DMS53 treated with DMSO at 0.1 percent for 48 hours (cell line): ENCODE measurements around the gene NSG1.

Source experiments
- DNase-seq: peaks from one replicate; lab custom pipeline; 2025; ENCODE audit not compliant: unreplicated experiment; lab: John Stamatoyannopoulos, UW

NSG1 gene

DNA sequence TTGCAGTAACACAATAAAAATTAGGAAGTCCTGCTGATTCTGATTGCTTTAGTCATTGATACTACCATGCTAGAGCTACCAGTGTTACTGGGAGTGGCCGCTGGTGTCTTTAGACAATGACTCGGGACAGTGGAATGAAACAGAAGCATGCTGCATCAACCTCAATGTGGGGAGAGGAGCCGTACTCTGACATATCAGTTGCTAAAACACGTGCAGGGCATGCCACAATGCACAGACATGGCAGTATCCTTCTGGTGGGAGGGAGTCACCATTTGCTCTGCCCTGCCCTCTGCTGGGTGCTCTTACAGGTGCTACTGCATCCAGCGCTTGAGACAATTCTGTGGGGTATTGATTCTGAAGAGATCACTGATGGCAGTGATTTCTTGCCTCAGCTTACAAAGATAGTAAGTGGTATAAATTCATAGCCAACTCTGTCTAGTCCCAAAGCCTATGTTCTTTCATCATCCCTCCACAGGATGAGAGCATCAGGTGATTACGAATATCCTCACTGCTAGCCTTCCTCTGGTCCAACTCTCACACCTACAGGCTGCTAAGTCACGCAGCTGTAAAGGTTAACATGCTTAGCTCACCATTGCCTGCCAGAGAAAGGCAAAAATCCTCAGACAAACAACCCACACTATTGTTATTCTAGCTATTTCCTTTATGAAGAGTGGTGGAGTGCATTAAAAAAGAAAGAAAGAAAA is 43.7 kb downstream of the NSG1 start:
- peak; percentile 24 for DNase-seq

DNA sequence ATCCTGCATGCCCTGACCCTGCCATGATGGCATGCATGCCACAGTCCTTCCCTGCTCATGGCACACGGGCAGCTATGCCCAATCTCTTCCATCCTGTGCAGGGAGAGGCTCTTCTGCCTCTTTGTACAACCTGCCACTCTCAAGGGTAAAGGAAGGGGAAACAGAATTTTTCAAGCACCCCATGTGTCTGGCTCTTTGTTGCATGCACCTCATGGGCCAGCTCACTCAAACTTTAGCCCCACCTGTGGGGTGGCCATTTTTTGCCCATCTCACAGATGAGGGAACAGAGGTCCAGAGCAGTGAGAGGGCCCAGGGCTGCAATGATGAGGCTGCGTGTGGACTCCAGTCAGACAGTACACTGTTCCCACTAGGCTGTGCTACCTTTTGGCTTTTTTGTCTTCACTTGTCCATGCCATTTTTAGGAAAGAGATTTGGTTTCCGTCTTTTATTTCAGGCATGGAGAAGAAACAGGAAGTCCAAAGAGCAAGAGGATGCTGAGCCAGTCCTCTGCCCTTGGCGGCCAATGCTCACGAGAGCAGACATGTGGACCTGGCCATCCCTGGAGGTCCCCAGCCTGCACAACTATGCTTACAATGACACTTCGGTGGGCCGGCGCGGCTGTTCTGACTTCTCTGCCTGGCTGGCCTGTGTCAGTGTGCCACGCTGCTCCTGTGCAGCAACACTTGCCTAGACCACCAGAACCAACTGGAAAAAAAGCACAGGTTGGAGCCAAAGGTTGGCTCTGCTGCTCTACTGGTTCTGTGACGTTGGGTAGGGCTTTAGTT is 45.6 kb downstream of the NSG1 start:
- DNase-seq, result no peak

DNA sequence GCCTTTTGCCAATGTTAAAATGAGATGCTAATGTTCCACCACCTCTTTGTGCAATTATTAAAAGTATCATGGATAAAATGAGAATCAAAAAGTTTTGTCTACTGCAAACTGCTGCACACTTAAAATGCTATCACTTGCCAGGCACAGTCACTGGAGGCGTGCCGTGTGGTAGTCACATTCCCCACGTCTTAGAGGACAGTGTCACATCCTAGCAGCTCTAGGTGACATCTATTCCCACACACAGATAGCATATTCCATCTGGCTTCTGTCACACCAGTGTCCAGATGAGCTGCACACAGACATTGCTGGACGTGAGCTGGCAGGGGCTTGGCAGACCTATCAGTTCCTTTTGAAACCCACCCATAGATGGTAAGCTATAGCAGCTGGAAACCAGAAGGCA is 47.0 kb downstream of the NSG1 start:
- DNase-seq, result no peak

DNA sequence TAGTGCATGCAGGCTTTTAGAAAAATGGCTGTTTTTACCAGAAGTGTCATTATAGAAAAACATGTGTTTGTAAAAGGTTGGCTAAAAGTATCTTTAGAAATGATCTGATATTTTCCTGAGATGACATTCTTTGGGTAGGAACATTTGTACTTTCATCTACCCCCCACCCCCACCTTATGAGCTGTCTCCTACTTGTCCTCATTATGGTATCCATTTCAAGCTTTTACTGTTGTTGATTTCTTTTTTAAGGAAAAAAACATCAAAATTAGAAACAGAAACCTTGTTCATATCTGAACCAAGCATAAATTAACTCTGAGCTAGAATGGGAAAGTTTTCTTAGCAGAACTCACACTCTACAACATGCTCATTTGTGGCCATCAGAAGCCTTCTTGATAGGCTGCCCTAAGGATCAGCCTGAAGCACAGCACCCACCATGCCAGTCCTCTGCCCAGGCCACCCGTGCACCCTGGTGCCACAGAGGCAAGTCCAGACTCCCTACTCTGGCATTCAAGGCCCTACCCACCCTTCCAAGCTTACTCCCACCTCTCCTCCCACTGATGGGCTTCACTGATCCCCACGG is 49.4 kb downstream of the NSG1 start:
- DNase-seq, result no peak

DNA sequence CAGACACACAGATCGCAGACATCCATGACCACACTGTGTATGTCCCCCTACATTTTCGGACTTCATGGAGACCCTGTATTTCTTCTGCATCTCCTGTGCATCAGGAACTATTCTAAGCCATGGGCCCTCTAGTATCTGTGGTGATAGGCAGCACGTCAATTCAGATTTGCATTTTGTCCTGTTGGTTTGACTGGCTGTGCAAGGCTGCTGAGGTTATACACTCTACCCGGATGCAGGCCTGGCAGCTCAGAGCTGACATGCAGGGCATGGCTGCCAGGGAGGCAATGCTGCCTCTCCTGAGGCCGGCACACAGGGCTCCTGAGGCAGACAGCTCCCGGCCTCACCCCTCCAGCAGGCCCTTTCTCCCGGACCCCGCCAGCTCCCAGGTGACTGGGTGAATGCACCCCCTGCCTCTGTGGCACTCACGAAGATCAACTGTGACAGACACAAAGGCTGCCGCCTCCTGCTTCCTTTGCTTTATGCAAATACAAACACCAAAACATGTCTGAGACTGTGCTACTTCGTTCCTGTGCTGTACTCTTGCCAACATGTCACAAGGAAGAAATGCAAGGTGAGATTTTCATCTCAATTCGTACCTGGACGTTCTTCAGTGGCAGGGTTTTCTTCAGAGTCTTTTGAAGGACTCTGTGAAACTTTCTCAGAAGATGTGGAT is 51.0 kb downstream of the NSG1 start:
- no peak for DNase-seq

DNA sequence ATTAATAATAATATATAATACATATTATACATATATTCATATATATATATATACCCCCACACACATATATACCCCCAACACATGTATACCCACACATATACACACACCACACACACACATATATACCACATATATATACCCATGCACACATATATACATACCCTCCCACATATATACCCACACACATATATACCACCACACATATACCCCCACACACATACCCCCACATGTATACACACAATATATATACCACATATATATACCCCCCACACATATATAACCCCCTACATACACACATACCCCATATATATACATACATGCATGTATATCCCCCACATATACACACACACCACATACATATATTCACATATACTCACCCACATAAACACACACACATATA is 52.0 kb downstream of the NSG1 start:
- DNase-seq, result no peak

DNA sequence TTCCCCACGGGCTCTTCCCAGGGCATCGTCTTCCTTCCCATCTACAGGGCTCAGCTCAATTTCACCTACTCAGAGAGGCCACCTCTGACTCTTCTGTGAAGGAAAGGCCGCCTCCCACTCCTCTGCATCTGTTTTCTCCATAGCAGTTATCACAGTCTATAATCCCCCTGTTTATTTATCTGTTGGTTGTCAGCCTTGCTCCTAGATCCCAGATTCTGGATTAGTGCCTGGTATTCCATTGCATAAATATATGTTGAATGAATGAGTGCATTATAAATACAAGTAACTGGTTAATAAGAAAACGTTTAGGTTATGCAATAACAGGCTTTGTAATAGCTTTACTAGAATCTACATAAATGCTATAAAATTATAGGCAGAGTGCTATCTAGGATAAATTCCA is 52.9 kb downstream of the NSG1 start:
- no peak for DNase-seq

DNA sequence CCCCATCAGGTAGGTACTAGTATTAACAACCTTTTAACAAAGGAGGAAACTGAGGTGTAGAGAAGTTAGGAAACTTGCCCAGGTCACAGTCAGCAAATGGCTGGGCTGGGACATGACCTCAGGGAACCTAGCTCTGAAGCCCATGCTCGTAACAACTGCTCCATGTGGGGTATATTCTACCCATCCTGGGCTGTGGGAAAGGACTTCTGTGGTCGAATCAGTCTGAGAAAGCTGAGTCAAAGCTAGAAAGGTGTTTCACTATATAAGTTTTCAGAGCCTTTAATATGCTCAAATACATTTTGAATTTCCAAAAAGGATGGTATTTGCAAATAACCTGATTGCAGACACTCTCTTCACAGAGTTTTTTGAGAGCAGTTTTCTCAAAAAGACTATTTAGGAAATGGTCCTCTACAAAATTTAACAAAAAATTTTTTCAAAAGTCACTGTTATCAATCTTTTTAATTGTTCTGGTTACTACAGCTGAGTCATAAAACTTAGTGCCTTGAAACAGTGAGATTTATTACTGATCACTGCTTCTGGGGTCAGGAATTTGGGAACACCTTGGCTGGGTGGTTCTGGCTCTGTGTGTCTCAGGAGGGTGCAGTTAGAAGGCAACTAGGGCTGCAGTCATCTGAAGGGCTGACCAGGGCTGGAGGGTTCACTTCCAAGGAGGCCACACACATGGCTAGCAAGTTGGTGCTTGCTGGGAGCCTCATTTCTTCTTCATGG is 53.6 kb downstream of the NSG1 start:
- DNase-seq, result no peak

DNA sequence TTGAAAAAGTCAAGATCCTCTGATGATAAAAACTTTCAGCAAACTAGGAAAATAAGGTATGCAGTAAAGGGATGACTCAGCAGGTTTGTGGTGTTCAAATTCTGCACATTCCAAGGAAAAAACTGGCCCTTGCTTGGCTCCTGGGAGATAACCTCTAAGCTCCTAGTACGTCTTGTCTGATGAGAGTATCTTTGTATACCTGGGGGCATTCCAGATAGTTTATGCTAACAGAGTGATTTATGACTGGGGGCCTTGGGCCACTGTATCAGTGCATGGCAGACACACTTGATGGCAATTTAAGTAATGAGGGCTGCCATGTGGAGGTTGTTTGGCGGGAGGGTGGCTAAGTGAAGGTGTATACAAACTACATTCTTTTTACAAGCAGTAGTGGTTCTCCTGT is 56.9 kb downstream of the NSG1 start:
- DNase-seq, result no peak

DNA sequence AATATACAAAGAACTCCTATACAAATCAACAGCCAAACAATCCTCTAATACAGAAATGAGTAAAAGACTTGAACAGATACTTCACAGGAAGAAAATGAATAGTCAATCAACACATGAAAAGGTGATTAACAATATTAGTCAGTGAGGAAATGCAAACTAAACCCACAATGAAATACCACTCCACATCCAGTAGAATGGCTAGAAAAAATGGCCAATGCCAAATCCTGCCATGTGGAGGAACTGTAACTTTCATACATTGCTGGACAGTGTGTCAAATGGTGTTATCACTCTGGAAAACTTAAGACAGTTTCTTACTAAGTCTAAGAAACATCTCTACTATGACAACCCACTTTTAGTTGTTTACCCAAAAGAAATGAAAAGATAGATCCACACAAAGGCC is 59.5 kb downstream of the NSG1 start:
- DNase-seq, result no peak

DNA sequence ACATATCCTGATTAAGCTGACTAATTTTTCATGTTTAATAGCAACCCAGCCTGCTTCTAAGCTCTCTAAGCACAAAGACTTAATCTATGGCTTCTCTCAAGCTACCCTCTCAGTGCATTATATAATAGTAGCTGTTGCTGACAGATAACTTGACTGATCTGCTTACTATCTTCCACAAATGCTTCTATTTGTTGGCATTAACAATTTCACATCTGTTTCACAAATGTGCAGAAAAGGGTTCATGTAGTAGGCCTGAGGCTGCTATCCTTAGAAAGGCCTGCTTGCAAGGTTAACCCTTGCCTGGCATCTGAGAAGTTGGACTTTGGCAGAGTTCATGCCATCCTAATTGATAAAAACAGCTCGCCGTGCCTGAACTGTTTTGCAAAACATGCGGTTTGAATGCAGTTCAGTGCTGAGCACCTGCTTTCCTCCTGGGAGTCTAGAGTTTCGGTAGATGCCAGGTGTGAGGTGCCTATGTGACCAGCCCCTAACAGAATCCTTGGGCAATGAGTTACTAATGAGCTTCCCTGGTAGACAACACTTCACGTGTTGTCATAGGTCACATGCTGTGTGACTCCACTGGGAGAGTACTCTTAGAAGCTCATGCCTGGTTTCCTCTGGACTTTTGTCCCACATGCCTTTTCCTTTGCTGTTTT is 68.4 kb downstream of the NSG1 start:
- DNase-seq, result no peak

DNA sequence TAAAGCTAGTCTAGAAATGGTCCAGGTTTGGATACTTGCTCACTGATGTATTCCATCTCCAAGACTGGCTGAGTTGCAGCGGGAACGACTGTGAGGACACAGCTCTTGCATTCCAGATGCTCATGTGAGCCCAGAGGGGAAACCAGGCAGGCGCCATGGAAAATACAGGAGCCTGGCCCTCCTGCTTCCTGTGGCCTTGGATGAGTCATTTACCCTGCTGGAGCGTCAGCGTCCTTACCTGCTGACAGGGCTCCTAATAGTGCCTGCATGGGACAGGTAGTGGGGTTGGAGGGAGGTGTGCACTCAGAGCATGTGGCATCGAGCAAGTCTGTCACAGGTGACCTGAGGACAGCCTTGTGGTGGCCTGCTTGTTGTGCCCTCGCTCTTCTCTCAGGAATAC is 69.4 kb downstream of the NSG1 start:
- no peak for DNase-seq

DNA sequence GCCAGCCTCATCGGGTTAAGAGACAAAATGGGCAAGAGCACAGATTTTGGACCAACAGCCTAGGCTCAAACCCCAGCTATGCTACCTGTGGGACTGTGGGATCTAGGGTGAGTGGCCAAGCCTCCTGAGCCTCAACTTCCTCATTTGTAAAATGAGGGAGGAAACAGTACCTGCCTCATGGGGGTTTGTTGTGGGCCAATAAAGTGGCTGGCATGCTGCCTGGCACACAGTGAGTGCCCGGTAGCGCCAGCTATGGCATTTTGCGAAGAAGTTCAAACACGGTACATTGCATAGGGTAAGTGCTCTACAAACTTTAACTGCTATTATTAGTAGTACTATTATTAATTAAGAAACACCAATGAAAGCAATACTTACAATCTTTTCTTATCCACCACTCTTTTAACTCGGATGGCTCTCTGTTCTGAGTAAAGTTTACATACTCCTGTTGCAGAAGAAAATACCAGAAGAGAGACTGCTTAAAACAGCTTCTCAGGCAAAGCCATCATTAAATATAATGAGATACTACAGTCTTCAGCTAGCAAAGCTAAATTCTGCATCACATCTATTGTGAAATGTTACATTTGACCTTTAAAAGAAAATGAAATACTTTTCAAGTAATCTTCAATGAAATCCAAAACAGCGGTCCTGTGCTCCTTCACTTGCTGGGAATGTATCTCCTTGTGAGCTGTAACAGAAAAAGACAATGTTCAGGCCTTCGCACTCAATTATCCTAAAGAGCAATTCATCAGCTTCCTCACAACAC is 70.1 kb downstream of the NSG1 start:
- no peak for DNase-seq

DNA sequence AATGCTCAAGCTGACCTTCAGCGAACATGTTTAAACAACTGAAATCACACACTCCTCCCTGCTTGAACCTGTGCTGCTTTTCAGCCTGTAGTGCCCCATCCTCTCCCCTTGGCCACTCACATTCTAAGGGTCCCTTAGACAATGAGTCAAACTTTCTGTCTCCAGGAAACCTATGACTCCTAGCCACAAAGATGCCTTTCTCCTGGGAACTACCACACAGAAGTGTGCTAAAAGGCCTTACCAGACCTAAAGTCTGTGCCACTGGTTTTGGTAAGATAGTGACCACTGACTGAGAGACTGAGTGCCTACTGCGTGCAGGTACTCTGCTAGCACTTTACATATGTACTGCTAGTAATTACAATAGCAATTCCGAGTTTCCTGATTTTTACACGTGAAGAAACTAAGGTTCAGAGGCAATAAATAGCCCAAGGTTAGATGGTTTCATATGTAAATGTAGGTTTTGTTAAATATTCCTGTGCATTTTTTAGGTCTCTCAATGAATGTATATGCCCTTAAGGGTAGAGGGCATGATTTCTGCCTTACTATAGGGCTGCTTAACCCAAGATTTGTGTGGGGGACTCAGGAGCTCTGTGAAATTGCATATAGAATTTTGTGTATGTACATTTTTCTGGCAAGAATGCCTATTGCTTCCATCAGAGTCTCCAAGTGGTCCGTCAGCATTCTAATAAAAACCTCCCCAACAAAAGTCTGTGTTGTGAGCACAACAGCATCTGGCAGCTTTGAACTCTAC is 71.1 kb downstream of the NSG1 start:
- DNase-seq, result no peak

DNA sequence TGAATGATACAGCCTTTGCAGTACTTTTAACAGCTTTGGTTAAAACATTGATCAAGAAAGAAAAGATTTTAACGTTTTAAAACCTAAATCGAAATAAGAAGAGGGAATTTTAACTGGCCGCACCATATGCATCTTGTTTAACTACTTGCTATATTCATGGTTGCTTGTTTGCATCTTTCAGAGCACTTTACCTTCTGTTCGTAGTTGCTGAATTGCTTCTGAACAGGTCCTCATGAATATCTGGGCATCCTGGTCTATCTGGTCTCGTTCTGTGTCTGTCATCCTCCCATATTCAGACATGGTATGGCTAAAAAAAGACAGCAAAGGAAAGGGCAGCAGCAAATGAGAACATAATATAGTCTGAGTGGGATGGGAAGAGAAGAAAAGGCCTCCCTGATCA is 72.3 kb downstream of the NSG1 start:
- DNase-seq, result no peak

DNA sequence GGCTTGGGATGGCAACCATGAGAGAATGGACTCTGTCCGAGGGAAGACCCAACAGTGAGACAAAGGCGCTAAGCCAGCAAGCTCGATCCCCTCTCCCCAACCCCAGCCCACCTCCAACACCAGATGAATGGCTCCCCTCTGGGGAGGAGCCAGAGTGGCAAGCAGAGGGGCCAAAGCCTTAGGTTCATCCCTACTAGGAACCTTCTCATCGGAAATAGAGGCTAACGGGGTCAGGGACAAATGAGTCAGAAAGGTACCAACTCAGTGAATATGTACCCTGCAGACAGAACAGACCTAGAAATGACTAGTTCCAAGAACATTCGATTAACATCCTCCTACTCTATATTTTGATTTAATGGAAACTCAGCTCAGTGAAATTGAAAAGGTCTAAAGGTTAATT is 73.9 kb downstream of the NSG1 start:
- no peak for DNase-seq

DNA sequence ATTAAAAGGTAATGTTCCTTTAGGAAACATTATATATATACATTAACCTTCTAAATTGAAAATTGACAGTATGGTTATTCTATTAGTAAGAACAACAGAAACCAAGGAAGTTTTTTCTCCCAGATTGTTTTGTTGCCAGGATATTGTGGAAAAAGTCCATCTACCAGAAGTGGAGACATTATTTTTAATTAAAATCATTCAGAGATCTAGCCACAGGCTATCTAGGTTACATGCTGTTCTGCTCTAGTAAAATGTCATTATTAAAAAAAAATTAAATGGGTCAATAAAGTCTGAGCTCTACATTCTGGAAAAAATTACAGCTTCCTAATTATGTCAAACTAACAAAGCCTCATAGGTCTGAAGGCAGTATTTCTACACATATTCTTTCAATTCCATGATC is 74.3 kb downstream of the NSG1 start:
- DNase-seq, result no peak

DNA sequence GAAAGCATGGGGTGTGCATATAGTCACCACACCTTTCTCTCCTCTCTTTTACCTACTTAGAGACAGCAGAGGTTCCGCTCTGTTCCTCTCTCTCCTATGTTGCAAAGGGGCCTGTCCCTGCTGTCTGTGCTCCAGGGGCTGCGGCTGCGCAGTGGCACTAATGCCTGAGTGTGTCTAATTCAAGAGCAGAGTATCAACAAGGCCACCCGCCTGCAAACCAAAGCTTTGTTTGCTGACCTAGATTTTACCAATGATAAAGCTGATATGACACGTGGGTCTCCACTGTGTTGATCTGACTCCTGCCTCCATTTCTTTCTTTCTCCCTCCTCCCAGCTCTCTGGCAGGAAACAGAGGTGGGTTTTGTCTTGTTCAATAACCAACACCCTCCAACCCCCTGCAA is 74.9 kb downstream of the NSG1 start:
- DNase-seq, result no peak

DNA sequence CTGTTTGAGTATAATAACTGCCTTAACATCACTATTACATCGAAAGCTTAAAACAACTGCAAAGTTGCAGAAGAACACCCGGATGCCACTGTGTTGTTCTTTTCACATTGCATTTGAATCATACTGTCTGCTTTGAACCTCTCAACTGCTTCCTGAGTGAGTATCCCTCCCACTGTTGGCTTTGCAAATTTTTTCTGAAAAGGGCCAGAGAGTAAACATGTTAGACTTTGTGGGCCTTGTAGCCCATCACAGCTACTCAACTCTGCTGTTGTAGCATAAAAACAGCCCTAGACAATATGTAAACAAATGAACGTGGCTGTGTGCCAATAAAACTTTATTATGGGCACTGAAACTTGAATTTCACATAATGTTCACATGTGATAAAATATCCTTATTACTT is 76.1 kb downstream of the NSG1 start:
- no peak for DNase-seq
